ENCODE results near the gene LMOD3. TPM values are rescaled to one million over a fixed set of nuclear protein-coding genes. Genes with fewer than 3 reads are reported as not detected.

The LMOD3 gene
- total and polyA plus RNA-seq, 2 of the 8 experiments (the other 6 are each of a cell fraction or from before 2014, with no cell fraction given) = not detected

- TF ChIP-seq ATF3 (IDR thresholded peaks at IDR 0.05; ENCODE audit: insufficient read depth, low read depth, low read length) (no peak), RNF2 (IDR thresholded peaks at IDR 0.05; ENCODE audit: borderline replicate concordance, low read depth, low read length, missing control alignments, poor library complexity, severe bottlenecking) (no peak), RBBP5 (IDR thresholded peaks at IDR 0.05; ENCODE audit: borderline replicate concordance, low read depth, low read length) (no peak)
These were observed 39.6 kb downstream of the LMOD3 start (continued) for GRCh38 chr3:69082805-69083204.

Data from H1 (cell line).